ENCODE measurements around the gene SNU13.
A peak's percentile ranks its signal among the peaks of the same experiment; 100 is the strongest.

The SNU13 gene

DNA sequence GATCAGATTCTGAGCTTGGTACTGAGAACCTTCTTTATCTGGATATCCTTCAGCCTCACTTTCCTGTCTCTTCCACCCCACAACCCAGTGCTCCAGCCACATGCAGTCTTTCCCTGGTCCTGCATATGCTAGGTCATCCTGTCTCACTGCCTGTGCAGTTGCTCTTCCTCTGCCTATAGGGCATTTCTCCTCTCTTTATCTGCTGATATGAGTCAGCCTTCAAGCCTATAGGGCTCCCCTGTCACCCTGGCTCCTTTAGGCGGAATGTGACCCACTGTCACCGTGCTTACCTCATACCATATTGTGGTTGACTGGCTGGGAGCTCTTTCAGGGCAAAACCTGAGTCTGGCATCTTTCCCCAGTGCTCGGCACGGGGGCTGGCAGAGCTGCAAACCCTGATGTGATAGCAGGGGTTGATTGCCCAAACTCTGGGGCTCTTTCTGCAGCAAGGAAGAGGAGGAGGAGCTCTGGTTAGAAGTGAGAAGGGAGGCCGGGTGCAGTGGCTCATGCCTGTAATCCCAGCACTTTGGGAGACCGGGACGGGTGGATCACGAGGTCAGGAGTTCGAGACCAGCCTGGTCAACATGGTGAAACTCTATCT lies 36.9 kb upstream of the SNU13 start:
- Histone ChIP-seq H3K27me3 (ENCODE audit: control insufficient read depth in 3 of 3, insufficient read depth in 3 of 3, low read depth in 1 of 3, low read length in 3 of 3) (no peaks in the 10 kb centered on the region), H3K23ac (ENCODE audit: low read depth, low read length, poor library complexity) (no peak overlapping the region), H3K4me2 (ENCODE audit: insufficient read depth, low read length, poor library complexity, severe bottlenecking) (no peak overlapping the region), H4K8ac (ENCODE audit: low read depth, low read length) (no peak overlapping the region), H2BK15ac (ENCODE audit: low read length) (no peak overlapping the region), H3K14ac (ENCODE audit: low read length) (no peak overlapping the region), H3K4me1 (ENCODE audit: control insufficient read depth in 2 of 2, insufficient read depth in 1 of 2, low read depth in 1 of 2, low read length in 2 of 2) (peaks cover 0 to 1% of the 10 kb centered on the region in 2 donors), H3K4me3 (ENCODE audit: low read length in 2 of 2) (no peak overlapping the region), H2BK5ac (ENCODE audit: low read length) (peak overlapping the region; percentile 22), H3K18ac (ENCODE audit: low read length) (no peak overlapping the region), H3K27ac (replicated peaks; ENCODE audit: low read length) (no peak overlapping the region), H2AK5ac (ENCODE audit: low read depth, low read length) (no peak overlapping the region), H3K79me1 (ENCODE audit: low read depth, low read length) (no peaks in the 10 kb centered on the region), H3K36me3 (replicated peaks in 1 of 2; ENCODE audit: control insufficient read depth in 2 of 2, insufficient read depth in 2 of 2, low read length in 2 of 2) (peaks cover 0 to 2% of the 10 kb centered on the region in 2 donors), H3K9me3 (replicated peaks in 1 of 2; ENCODE audit: control insufficient read depth in 2 of 2, insufficient read depth in 1 of 2, low read depth in 1 of 2, low read length in 2 of 2) (no peaks in the 10 kb centered on the region), H3K4ac (ENCODE audit: low read length) (no peak overlapping the region), H4K91ac (ENCODE audit: low read depth, low read length, poor library complexity) (no peak overlapping the region), H2BK120ac (ENCODE audit: low read depth, low read length) (no peak overlapping the region), H2AFZ (ENCODE audit: low read length) (no peak overlapping the region), H2BK12ac (ENCODE audit: low read length) (no peak overlapping the region), H3K9ac (ENCODE audit: low read depth, low read length, poor library complexity) (no peak overlapping the region)
- DNase-seq (ENCODE audit: low spot score): no peak
- no CpG with 5 or more reads among the region's 9 CpGs for WGBS, 2 donors (ENCODE audit: extremely low coverage in 2 of 2, insufficient read length in 2 of 2, insufficient replicate concordance in 1 of 2)

DNA sequence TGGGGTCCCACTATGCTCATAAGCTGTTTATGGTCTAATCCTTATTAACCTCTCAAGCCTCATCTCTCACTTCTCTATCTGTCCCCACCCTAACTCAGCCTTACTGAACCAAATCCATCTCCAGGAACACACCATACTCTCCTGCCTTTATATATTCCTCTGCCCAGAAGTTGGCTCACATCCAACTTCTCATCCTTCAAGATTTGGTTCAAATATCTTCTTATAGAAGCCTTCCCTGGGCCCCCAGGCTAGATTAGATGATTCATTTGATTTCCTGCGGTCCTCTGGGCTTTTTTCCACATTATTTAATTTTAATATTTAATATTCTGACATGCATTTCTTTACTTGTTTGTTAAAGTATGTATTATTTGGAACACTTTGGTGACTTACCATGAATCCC lies 33.8 kb upstream of the SNU13 start:
- H2AFZ ChIP-seq (ENCODE audit: low read length): no peak overlapping the region
- H3K18ac ChIP-seq (ENCODE audit: low read length): no peak overlapping the region
- no peak overlapping the region for H3K23ac ChIP-seq (ENCODE audit: low read depth, low read length, poor library complexity)
- H2BK5ac ChIP-seq (ENCODE audit: low read length): no peak overlapping the region
- no peak overlapping the region for H2BK120ac ChIP-seq (ENCODE audit: low read depth, low read length)
- no peak overlapping the region for H3K4me3 ChIP-seq (ENCODE audit: low read length in 2 of 2)
- H3K27ac ChIP-seq (replicated peaks; ENCODE audit: low read length): no peak overlapping the region
- no peak overlapping the region for H3K14ac ChIP-seq (ENCODE audit: low read length)
- H3K4me2 ChIP-seq (ENCODE audit: insufficient read depth, low read length, poor library complexity, severe bottlenecking): no peak overlapping the region
- no peak overlapping the region for H4K8ac ChIP-seq (ENCODE audit: low read depth, low read length)
- no peak for DNase-seq (ENCODE audit: low spot score)
- peaks cover 0 to 2% of the 10 kb centered on the region in 2 donors for H3K36me3 ChIP-seq (replicated peaks in 1 of 2; ENCODE audit: control insufficient read depth in 2 of 2, insufficient read depth in 2 of 2, low read length in 2 of 2)
- no peak overlapping the region for H2BK12ac ChIP-seq (ENCODE audit: low read length)
- H2BK15ac ChIP-seq (ENCODE audit: low read length): no peak overlapping the region
- no peaks in the 10 kb centered on the region for H3K79me1 ChIP-seq (ENCODE audit: low read depth, low read length)
- no peaks in the 10 kb centered on the region for H3K27me3 ChIP-seq (ENCODE audit: control insufficient read depth in 3 of 3, insufficient read depth in 3 of 3, low read depth in 1 of 3, low read length in 3 of 3)
- no peak overlapping the region for H3K4ac ChIP-seq (ENCODE audit: low read length)
- H4K91ac ChIP-seq (ENCODE audit: low read depth, low read length, poor library complexity): no peak overlapping the region
- H2AK5ac ChIP-seq (ENCODE audit: low read depth, low read length): no peak overlapping the region
- WGBS, 2 donors (ENCODE audit: extremely low coverage in 2 of 2, insufficient read length in 2 of 2, insufficient replicate concordance in 1 of 2): no CpG with 5 or more reads among the region's 1 CpG
- H3K9me3 ChIP-seq (replicated peaks in 1 of 2; ENCODE audit: control insufficient read depth in 2 of 2, insufficient read depth in 1 of 2, low read depth in 1 of 2, low read length in 2 of 2): no peaks in the 10 kb centered on the region
- no peak overlapping the region for H3K9ac ChIP-seq (ENCODE audit: low read depth, low read length, poor library complexity)
- peaks cover 0 to 1% of the 10 kb centered on the region in 2 donors for H3K4me1 ChIP-seq (ENCODE audit: control insufficient read depth in 2 of 2, insufficient read depth in 1 of 2, low read depth in 1 of 2, low read length in 2 of 2)

DNA sequence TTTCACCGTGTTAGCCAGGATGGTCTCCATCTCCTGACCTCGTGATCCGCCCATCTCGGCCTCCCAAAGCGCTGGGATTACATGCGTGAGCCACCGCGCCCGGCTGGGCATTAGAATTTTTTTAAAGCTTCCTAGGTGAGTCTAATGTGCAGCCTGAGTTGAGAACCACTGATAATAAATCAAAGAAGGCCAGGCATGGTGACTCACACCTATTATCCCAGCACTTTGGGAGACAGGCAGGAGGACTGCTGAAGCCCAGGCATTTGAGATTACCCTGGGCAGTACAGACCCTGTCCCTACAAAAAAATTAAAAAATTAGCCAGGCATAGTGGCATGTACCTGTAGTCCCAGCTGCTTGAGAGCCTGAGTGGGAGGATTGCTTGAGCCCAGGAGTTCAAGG lies 24.3 kb upstream of the SNU13 start:
- Histone ChIP-seq H4K91ac (ENCODE audit: low read depth, low read length, poor library complexity) (no peak overlapping the region), H3K4me2 (ENCODE audit: insufficient read depth, low read length, poor library complexity, severe bottlenecking) (no peak overlapping the region), H2AK5ac (ENCODE audit: low read depth, low read length) (no peak overlapping the region), H3K4ac (ENCODE audit: low read length) (no peak overlapping the region), H2BK15ac (ENCODE audit: low read length) (no peak overlapping the region), H3K79me1 (ENCODE audit: low read depth, low read length) (no peaks in the 10 kb centered on the region), H4K8ac (ENCODE audit: low read depth, low read length) (no peak overlapping the region), H3K36me3 (replicated peaks in 1 of 2; ENCODE audit: control insufficient read depth in 2 of 2, insufficient read depth in 2 of 2, low read length in 2 of 2) (no peaks in the 10 kb centered on the region), H2BK5ac (ENCODE audit: low read length) (no peak overlapping the region), H3K9ac (ENCODE audit: low read depth, low read length, poor library complexity) (no peak overlapping the region), H3K9me3 (replicated peaks in 1 of 2; ENCODE audit: control insufficient read depth in 2 of 2, insufficient read depth in 1 of 2, low read depth in 1 of 2, low read length in 2 of 2) (no peaks in the 10 kb centered on the region), H2BK12ac (ENCODE audit: low read length) (no peak overlapping the region), H3K4me1 (ENCODE audit: control insufficient read depth in 2 of 2, insufficient read depth in 1 of 2, low read depth in 1 of 2, low read length in 2 of 2) (no peaks in the 10 kb centered on the region), H3K23ac (ENCODE audit: low read depth, low read length, poor library complexity) (no peak overlapping the region), H3K18ac (ENCODE audit: low read length) (no peak overlapping the region), H3K14ac (ENCODE audit: low read length) (no peak overlapping the region), H3K27me3 (ENCODE audit: control insufficient read depth in 3 of 3, insufficient read depth in 3 of 3, low read depth in 1 of 3, low read length in 3 of 3) (peaks cover 0 to 4% (median 3%) of the 10 kb centered on the region in 3 experiments), H3K27ac (replicated peaks; ENCODE audit: low read length) (no peak overlapping the region), H2AFZ (ENCODE audit: low read length) (no peak overlapping the region), H3K4me3 (ENCODE audit: low read length in 2 of 2) (no peak overlapping the region), H2BK120ac (ENCODE audit: low read depth, low read length) (no peak overlapping the region)
- no CpG with 5 or more reads among the region's 9 CpGs for WGBS, 2 donors (ENCODE audit: extremely low coverage in 2 of 2, insufficient read length in 2 of 2, insufficient replicate concordance in 1 of 2)
- no peak for DNase-seq (ENCODE audit: low spot score)

DNA sequence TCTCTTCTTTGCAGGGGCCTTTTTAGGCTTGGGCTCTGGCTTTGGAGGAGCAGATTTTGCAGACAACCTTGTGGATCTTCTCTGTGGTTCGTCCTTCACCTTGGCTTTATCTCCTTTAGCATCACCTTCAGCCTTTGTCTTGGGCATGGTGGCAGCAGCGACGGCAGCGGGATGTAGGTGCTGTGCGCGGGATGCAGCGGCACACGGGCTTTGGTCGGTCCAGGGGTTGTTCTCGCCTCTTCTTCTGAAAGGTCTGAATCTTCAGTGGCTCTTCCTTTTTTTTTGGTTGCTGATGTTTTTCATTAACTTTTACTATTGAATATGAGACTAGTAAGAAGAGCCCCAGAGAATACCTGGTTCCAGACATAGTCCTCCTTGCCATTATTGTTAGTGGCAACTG lies 20.7 kb upstream of the SNU13 start:
- H2BK12ac ChIP-seq (ENCODE audit: low read length): no peak overlapping the region
- H2AK5ac ChIP-seq (ENCODE audit: low read depth, low read length): no peak overlapping the region

More for the DNA sequence above, 20.7 kb upstream of the SNU13 start:
- no peak overlapping the region for H3K9ac ChIP-seq (ENCODE audit: low read depth, low read length, poor library complexity)
- H3K18ac ChIP-seq (ENCODE audit: low read length): no peak overlapping the region
- DNase-seq (ENCODE audit: low spot score): no peak
- no peak overlapping the region for H4K8ac ChIP-seq (ENCODE audit: low read depth, low read length)
- no peak overlapping the region for H3K4me2 ChIP-seq (ENCODE audit: insufficient read depth, low read length, poor library complexity, severe bottlenecking)
- no peaks in the 10 kb centered on the region for H3K79me1 ChIP-seq (ENCODE audit: low read depth, low read length)
- no peak overlapping the region for H2AFZ ChIP-seq (ENCODE audit: low read length)
- no peak overlapping the region for H3K4ac ChIP-seq (ENCODE audit: low read length)
- peaks cover 0 to 9% (median 3%) of the 10 kb centered on the region in 3 experiments for H3K27me3 ChIP-seq (ENCODE audit: control insufficient read depth in 3 of 3, insufficient read depth in 3 of 3, low read depth in 1 of 3, low read length in 3 of 3)
- H3K27ac ChIP-seq (replicated peaks; ENCODE audit: low read length): no peak overlapping the region
- no peaks in the 10 kb centered on the region for H3K4me1 ChIP-seq (ENCODE audit: control insufficient read depth in 2 of 2, insufficient read depth in 1 of 2, low read depth in 1 of 2, low read length in 2 of 2)
- no peak overlapping the region for H2BK120ac ChIP-seq (ENCODE audit: low read depth, low read length)
- no CpG with 5 or more reads among the region's 10 CpGs for WGBS, 2 donors (ENCODE audit: extremely low coverage in 2 of 2, insufficient read length in 2 of 2, insufficient replicate concordance in 1 of 2)
- H2BK5ac ChIP-seq (ENCODE audit: low read length): no peak overlapping the region
- no peak overlapping the region for H2BK15ac ChIP-seq (ENCODE audit: low read length)
- H3K9me3 ChIP-seq (replicated peaks in 1 of 2; ENCODE audit: control insufficient read depth in 2 of 2, insufficient read depth in 1 of 2, low read depth in 1 of 2, low read length in 2 of 2): no peaks in the 10 kb centered on the region
- no peaks in the 10 kb centered on the region for H3K36me3 ChIP-seq (replicated peaks in 1 of 2; ENCODE audit: control insufficient read depth in 2 of 2, insufficient read depth in 2 of 2, low read length in 2 of 2)
- no peak overlapping the region for H4K91ac ChIP-seq (ENCODE audit: low read depth, low read length, poor library complexity)
- no peak overlapping the region for H3K23ac ChIP-seq (ENCODE audit: low read depth, low read length, poor library complexity)
- no peak overlapping the region for H3K14ac ChIP-seq (ENCODE audit: low read length)
- no peak overlapping the region for H3K4me3 ChIP-seq (ENCODE audit: low read length in 2 of 2)
